Tibial nerve (tissue), 4 donors: ENCODE measurements around the gene NFIB. TPM values are rescaled to one million over a fixed set of nuclear protein-coding genes. Genes with fewer than 3 reads are reported as not detected.

ENCODE experiments used
- DNase-seq, 2 donors: peaks; one replicate each; pipeline ENCODE4 v3.0.0-alpha.2; 2019; ENCODE audit warnings: low spot score in 2 of 2
- H3K27ac ChIP-seq, 4 donors: fragments of 200-600 bp; sonication (generic) in 3 of 4; one replicate each; pipeline ENCODE4 v1.5.1; 2017 to 2019; ENCODE audit warnings: mild to moderate bottlenecking in 1 of 4
- H3K27me3 ChIP-seq, 2 donors: fragments of 200-600 bp; sonication (generic) in 1 of 2; one replicate each; pipeline versions ENCODE4 v1.5.1 to v1.6.0; 2017 to 2019
- H3K36me3 ChIP-seq, 3 donors: fragments of 200-600 bp; sonication (generic); one replicate each; pipeline ENCODE4 v1.5.1; 2018 to 2019
- H3K4me1 ChIP-seq, 4 donors: fragments of 200-600 bp; sonication (generic) in 3 of 4; one replicate each; pipeline ENCODE4 v1.5.1; 2017 to 2019
- H3K4me3 ChIP-seq, 4 donors: fragments of 200-600 bp; sonication (generic) in 3 of 4; one replicate each; pipeline ENCODE4 v1.5.1; 2017 to 2019; ENCODE audit warnings: mild to moderate bottlenecking in 1 of 4, moderate library complexity in 1 of 4
- H3K9me3 ChIP-seq, 4 donors: fragments of 200-600 bp; sonication (generic) in 3 of 4; one replicate each; pipeline ENCODE4 v1.5.1; 2017 to 2019
- EP300 ChIP-seq, 2 donors: sonication (generic); formaldehyde crosslinking; IDR thresholded peaks; one replicate each; pipeline ENCODE4 v1.6.1; 2017; ENCODE audit warnings: antibody characterized with exemption in 2 of 2, mild to moderate bottlenecking in 1 of 2
- POLR2A ChIP-seq, 2 donors: fragments of 450-650 bp; IDR thresholded peaks; one replicate each; pipeline ENCODE4 v1.6.1; 2017; ENCODE audit warnings: antibody characterized with exemption in 2 of 2, mild to moderate bottlenecking in 2 of 2, moderate library complexity in 2 of 2
- WGBS, 2 donors: methylation state at CpG; one replicate each; pipeline ENCODE4 v1.1.5; 2018; 5-methylcytosine and 5-hydroxymethylcytosine counted together
- total RNA-seq, 4 donors: library from RNA; depleted of rRNA; stranded (reverse); fragments of >200 nt; gene quantifications; one replicate each; pipeline ENCODE4 v1.1.0, GENCODE V29; 2016
- TF ChIP-seq, protein P1 (sequence below), 5 experiments: fragments of 200-600 bp in 3 of 5; fragments of 450-650 bp in 2 of 5; sonication (generic) in 3 of 5; IDR thresholded peaks; one replicate each; pipeline ENCODE4 v1.5.1; 2016 to 2019; ENCODE audit warnings: antibody characterized with exemption in 5 of 5, mild to moderate bottlenecking in 3 of 5, moderate library complexity in 2 of 5

NFIB gene
- total RNA-seq, 4 donors from 2014 or later = 52.1 to 125 (median 78.1) TPM

DNA sequence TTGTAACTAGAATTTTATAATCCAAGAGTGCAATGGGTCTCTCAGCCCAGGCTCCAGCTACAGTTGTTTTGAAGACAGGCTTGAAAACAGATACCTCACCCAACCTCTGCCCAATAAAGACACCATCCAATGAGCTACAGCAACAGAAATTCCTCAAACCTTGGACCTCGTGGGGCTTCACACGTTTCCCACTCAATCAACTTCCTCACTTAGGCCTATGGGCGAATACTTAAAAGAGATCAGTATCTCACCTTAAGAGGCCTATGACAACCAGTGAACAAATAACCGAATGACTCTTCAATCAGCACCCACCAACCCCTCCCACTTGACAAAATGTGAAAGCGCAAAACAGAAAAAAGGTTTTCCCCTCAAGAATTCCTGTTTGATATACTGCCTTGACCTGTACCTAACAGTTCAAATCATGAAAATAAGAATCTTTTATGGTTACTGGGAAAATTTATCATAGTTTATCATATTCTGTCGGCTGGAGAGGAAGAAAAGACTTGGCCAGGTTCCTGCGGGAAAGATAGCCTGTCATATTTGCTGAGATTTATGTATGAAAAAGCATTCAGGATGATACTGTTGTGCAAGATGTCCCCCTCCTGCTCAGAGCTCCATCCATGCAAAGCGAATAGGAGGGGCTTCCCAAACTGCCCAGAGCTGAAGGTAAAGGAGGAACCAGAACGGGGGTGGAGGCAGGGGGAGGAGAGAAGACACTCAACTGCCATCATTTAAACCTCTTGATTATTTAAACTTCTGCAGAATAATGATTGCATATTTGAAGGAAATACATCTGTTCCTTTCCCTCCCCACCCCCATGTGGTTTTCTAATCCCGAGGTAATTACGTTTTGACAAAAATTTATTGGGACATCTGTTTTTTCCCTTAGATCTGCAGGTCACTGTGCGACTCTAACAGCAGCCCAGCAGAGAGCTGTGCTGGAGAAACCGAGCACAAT, 256.3 kb downstream of the NFIB start:
- WGBS, 2 donors = 86% methylated on average over 13 of the region's 13 CpGs
- Histone ChIP-seq H3K27ac (no peak overlapping the region), H3K9me3 (no peaks in the 10 kb centered on the region), H3K4me3 (no peak overlapping the region), H3K36me3 (no peaks in the 10 kb centered on the region), H3K27me3 (no peaks in the 10 kb centered on the region), H3K4me1 (no peaks in the 10 kb centered on the region)
- no peak for DNase-seq
- no peak for TF ChIP-seq EP300 (IDR thresholded peaks at IDR 0.05)
- TF ChIP-seq, protein P1, sequence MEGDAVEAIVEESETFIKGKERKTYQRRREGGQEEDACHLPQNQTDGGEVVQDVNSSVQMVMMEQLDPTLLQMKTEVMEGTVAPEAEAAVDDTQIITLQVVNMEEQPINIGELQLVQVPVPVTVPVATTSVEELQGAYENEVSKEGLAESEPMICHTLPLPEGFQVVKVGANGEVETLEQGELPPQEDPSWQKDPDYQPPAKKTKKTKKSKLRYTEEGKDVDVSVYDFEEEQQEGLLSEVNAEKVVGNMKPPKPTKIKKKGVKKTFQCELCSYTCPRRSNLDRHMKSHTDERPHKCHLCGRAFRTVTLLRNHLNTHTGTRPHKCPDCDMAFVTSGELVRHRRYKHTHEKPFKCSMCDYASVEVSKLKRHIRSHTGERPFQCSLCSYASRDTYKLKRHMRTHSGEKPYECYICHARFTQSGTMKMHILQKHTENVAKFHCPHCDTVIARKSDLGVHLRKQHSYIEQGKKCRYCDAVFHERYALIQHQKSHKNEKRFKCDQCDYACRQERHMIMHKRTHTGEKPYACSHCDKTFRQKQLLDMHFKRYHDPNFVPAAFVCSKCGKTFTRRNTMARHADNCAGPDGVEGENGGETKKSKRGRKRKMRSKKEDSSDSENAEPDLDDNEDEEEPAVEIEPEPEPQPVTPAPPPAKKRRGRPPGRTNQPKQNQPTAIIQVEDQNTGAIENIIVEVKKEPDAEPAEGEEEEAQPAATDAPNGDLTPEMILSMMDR (IDR thresholded peaks at IDR 0.05) = no peak
- no peak for TF ChIP-seq POLR2A (IDR thresholded peaks at IDR 0.05)

DNA sequence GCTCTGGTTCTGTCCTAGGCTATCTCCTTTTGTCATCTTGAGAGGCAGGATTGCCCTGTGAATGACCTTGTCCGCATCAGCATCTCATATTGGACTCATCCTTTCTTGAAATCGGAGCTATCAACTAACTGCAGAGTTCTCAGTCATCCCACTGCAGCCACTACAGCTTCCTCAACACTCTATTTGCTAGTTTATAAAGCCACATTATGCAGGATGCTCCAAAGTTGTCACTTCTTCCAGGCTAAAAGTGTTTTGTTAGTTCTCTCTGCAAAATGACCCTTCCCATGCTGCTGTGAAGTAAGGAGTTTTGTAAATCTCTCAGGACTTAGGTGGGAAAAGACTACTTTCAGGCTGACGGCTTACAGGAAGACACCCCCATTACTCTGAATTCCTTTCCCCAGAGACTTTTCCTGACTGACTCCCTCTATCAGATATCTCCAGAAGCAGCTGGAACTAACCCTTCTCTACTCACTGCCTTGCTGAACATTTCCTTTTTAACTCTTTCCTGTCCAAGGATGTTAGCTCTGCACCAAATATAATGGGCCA, 257.6 kb downstream of the NFIB start:
- 37 to 52% methylated on average over 3 of the region's 3 CpGs for WGBS, 2 donors

DNA sequence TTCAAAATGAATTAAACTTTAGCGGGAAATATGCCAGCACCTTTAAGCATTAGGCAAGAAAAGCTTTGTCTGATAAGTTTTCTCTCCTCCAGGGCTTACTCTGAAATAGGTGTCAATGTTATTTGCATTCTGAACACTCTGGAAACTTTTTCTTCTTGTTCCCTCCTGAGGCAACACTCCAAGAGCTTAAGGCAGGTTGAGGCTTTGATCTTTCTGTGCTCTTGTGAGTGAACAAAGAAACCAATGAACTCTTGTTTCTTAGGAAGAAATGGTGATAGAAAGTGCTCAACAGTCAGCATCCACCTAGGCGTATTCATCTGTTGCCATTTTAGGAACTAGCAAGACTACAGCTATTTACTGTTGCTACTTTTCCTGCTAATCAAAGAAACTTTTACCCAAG, 259.8 kb downstream of the NFIB start:
- Histone ChIP-seq H3K27me3 (no peaks in the 10 kb centered on the region), H3K36me3 (no peaks in the 10 kb centered on the region), H3K27ac (no peak overlapping the region), H3K4me3 (no peak overlapping the region), H3K4me1 (no peaks in the 10 kb centered on the region), H3K9me3 (no peaks in the 10 kb centered on the region)
- DNase-seq = no peak
- WGBS, 2 donors = 72 to 95% methylated on average over 2 of the region's 2 CpGs
- TF ChIP-seq POLR2A (IDR thresholded peaks at IDR 0.05) (no peak), EP300 (IDR thresholded peaks at IDR 0.05) (no peak)
- TF ChIP-seq, protein P1 (IDR thresholded peaks at IDR 0.05) = no peak

More for the DNA sequence above, 257.6 kb downstream of the NFIB start:
- Histone ChIP-seq H3K36me3 (no peaks in the 10 kb centered on the region), H3K4me1 (no peaks in the 10 kb centered on the region), H3K9me3 (no peaks in the 10 kb centered on the region), H3K4me3 (no peak overlapping the region), H3K27ac (no peak overlapping the region), H3K27me3 (no peaks in the 10 kb centered on the region)
- DNase-seq = no peak
- TF ChIP-seq, protein P1 (IDR thresholded peaks at IDR 0.05) = no peak
- no peak for TF ChIP-seq EP300 (IDR thresholded peaks at IDR 0.05)
- TF ChIP-seq POLR2A (IDR thresholded peaks at IDR 0.05) = no peak

DNA sequence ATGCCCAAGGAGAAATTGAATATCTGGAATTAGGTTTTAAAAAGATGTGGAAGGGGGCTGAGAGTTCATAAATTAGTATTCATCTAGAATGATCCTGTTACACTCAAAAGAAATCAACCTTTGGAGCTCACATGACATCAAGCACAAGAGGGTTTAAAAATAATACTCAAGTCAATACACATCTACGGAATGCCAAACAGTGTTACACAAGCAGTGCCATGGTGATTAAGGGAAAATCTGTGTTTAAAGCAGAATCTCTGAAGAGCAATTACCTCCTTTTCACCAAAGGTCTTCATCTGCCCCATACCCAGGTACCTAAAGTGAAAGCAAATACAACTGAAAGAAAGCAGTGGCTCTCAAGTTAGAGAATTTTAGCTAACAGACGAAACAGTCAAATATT, 261.6 kb downstream of the NFIB start:
- no peaks in the 10 kb centered on the region for H3K9me3 ChIP-seq
- TF ChIP-seq, protein P1 (IDR thresholded peaks at IDR 0.05) = no peak
- TF ChIP-seq POLR2A (IDR thresholded peaks at IDR 0.05) (no peak), EP300 (IDR thresholded peaks at IDR 0.05) (no peak)
- WGBS, 2 donors = 90 to 92% methylated on average over 2 of the region's 2 CpGs
- no peaks in the 10 kb centered on the region for H3K4me1 ChIP-seq
- no peaks in the 10 kb centered on the region for H3K36me3 ChIP-seq
- no peaks in the 10 kb centered on the region for H3K27me3 ChIP-seq
- H3K4me3 ChIP-seq = no peak overlapping the region
- DNase-seq = no peak
- no peak overlapping the region for H3K27ac ChIP-seq

DNA sequence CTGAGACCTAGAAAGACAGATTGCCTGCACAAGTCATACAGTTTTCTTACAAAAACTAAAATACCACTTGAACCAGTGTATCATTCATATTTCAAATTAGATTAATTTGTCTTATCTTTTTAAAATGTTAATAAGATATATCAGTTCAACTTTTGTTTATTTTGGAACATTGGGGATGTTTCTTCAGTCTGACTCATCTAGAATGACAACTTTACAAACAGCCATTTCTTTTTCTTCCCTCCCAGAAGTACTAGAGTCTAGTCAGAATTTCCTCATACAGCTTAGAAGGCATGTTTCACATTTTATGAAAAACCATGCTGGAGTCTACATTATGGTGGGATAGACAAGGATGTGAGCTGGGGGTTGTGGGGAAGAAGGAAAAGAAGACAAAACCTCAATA, 262.5 kb downstream of the NFIB start:
- no peak for DNase-seq
- TF ChIP-seq, protein P1 (IDR thresholded peaks at IDR 0.05) = no peak
- no peak for TF ChIP-seq POLR2A (IDR thresholded peaks at IDR 0.05)
- TF ChIP-seq EP300 (IDR thresholded peaks at IDR 0.05) = no peak
- Histone ChIP-seq H3K36me3 (no peaks in the 10 kb centered on the region), H3K27me3 (no peaks in the 10 kb centered on the region), H3K4me3 (no peak overlapping the region), H3K27ac (no peak overlapping the region), H3K9me3 (no peaks in the 10 kb centered on the region), H3K4me1 (no peaks in the 10 kb centered on the region)
